NCI-H446 (cell line): ENCODE results near the gene ARMH4.
"Not testable (repeated sequence)": the region's sequence is repeated elsewhere in the genome, so short reads cannot be mapped to it uniquely, and the experiment has no call there.

Experiments
- DNase-seq, 2 experiments: peaks; one replicate each; lab custom pipeline; 2025; lab: John Stamatoyannopoulos, UW

The ARMH4 gene

DNA sequence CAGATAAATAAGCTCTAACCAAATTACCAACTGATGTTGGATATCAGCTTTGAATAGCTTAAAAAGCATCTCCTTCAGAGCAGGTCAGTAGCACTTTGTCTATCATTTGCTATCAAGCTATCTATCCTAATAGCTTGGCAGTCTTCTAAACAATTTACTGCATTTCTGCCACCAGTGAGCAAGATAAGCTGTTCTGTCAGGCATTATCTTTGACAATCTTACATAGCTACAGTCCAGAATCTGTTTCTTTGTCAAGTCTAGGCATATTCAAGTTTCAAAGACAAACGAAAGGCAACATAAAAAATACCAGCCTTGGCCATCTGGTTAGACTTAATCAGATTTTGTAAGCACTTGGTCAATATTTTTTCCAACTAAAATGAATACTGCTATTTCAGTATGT lies 5.6 kb downstream of the ARMH4 start:
- DNase-seq = no peak

DNA sequence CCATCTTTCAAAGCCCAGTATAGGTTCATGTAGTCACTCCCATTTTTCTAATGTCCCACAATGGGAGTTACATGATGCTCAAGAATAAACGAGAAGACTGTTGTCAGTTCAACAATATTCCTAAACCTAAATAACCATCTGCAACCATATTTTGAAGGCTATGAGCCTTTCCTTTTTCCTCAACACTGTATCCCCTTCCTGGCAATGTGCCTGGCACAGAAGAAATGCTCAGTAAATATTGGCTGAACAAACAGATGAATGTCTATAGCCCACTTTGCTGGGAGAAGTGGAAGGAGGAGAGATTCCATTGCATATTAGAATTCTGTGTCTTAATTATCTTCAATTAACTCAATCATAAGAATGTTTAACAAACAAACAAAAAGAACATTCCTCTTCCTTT lies 6.1 kb downstream of the ARMH4 start:
- no peak for DNase-seq

GRCh38 chr14:58143106-58143505 lies 8.9 kb downstream of the ARMH4 start:
- no peak for DNase-seq

DNA sequence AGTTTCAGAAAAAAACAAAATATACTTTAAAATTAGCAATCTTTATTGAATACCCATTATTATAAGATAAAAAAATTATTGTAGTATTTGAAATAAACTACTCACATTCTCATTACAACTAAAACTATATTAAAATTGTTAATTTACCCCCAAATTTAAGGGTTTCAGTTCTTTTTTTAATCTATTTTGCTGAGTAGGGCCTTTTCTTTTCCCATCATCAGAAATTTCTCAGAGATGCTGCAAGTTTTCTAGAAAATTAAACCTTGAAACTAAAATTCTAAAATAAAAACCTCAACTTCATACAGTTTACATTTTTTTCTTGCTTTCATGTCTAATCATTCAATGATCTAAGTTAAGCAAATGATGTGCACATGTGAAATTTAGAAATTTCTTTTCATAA lies 10.1 kb downstream of the ARMH4 start:
- no peak for DNase-seq

DNA sequence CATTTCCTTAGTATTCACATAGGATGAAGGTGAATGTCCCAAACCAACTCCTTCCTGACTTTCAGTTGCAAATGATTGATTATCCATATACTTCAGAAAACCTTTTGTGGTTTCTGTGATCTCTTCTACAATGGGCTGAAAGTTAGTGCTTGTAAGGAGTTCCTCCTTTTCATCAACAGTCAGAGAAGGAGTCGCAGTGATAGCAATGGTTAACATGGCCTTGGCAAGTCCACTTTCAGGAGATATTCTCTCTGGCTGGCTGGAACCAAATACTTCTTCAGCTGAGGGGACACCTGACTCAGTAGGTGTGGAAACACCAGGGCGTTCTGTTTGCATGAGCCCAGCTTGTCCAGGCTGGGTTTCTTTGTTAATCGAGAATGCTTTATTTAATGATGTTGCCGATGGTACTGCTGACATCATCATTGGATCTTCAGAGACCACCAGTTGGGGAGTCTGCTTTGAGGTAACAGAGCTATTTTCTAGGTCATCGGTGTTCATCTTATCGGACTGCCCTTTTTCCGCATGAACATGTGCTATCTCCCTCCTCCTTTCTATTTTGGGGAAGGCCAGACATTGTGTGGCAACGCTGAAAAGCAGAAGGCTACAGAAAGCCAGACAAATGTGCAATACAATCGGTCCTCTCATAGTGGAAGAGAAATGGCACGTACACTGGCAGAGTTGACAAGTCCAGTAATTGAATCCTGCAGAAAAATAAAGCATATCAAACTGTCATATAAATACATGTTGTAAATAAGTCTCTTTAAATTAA lies 13.1 kb downstream of the ARMH4 start:
- no peak for DNase-seq

- DNase-seq = no peak
Measured at GRCh38 chr14:58138031-58138713, 13.8 kb downstream of the ARMH4 start.

DNA sequence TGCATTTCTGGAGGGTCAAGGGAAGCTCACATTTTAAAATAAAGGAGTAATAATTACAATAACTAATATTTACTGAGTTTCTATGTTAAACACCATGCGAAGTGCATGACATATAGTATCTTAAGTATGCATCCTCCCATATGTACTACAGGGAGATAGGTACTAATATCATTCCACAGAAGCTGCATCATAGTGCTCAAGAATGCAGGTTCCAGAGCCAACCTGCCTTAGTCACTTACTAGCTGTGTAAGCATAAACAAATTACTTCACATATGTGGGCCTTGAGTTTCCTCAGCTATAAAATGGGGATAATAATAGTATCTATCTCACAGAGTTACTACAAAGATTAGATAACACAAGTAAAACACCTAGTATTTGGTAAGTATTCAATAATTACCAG lies 18.3 kb downstream of the ARMH4 start:
- no peak for DNase-seq

DNA sequence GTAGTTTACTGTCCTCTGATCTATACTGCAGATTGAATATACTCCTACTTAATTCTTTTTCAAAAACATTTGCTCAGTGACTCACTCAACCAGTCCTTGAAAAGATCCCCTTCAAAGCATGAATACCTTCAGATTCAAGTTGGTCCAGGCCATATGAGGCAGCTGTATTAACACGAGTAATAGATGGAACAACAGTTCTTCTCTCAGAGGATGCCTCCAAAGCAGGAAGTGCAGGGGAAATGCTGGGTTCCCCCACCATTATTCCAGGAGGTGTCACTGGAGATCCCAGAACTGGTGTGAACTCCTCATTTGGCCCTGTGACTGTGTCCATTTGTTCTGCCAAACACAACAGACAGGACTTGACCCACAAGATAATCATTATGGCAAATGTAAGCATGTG lies 20.6 kb downstream of the ARMH4 start:
- no peak for DNase-seq

- no peak for DNase-seq
Measured at GRCh38 chr14:58130116-58130782, 21.8 kb downstream of the ARMH4 start.

GRCh38 chr14:58129208-58129607 lies 22.8 kb downstream of the ARMH4 start:
- DNase-seq = no peak

- no peak for DNase-seq
Measured at GRCh38 chr14:58128416-58128815, 23.6 kb downstream of the ARMH4 start.

DNA sequence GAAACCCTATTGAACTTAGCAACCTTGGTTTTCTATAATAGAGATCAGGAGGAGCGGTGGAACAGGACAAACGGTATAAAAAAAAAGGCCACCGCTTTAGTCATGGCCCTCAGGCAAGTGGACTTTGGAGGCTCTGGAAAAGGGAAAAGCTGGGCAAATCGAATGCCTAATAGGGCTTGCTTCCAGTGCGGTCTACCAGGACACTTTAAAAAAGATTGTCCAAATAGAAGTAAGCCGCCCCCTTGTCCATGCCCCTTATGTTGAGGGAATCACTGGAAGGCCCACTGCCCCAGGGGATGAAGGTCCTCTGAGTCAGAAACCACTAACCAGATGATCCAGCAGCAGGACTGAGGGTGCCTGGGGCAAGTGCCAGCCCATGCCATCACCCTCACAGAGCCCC lies 29.5 kb downstream of the ARMH4 start:
- DNase-seq = not testable (repeated sequence)

DNA sequence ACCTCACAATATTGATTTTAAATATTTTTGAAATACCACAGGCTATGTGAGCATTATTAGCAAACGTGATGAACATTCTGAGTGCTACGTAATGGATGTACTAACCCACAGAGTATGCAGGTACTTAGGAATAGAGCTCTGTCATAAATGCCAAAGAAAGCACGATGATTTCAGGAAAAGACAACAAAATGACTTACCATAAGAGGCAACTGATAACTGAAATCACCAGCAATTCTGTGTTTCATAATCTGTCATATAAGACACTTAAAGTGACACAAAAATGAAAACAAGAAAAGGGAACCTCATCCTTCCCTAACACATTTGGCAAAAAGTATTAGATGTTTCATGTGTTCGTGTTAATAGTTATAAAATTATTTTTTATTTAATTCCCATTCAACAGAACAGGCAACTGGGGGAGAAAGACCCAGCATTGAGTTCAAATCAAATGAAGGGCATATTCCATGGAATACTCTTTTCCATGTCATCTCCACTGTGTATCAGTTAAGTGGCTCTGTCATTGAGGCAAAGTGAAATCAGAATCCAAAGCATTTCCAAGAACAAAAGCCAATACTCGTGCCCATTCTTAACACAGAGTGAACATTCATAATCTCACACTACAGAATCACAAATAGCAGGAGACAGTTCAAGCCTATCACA lies 30.4 kb downstream of the ARMH4 start:
- DNase-seq = no peak

DNA sequence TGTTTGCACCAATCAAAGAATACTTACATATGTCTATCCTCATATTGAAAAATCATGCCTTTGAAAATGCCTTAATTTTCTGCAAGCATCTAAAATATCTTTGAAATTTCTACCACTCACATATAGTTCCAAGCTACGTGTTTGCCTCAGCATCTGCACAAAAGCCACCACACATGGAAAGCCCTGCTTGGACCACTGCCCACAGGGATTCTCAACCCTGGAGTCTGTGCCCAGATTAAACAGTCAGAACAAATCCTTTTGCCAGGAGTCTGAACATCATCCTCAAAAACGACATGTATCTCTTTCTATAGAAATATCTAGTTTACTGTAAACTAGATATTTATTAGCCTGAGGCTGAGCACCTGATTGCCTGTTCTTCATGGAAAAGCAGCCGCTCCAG lies 32.6 kb downstream of the ARMH4 start:
- DNase-seq = peak in 1 of 2 experiments; percentile 57

- DNase-seq = peak in 1 of 2 experiments; percentile 47
Measured at GRCh38 chr14:58118097-58118815, 33.8 kb downstream of the ARMH4 start.

- DNase-seq = no peak
Measured at GRCh38 chr14:58109744-58110143, 42.3 kb downstream of the ARMH4 start.

- DNase-seq = no peak
Measured at GRCh38 chr14:58108717-58109116, 43.3 kb downstream of the ARMH4 start.

DNA sequence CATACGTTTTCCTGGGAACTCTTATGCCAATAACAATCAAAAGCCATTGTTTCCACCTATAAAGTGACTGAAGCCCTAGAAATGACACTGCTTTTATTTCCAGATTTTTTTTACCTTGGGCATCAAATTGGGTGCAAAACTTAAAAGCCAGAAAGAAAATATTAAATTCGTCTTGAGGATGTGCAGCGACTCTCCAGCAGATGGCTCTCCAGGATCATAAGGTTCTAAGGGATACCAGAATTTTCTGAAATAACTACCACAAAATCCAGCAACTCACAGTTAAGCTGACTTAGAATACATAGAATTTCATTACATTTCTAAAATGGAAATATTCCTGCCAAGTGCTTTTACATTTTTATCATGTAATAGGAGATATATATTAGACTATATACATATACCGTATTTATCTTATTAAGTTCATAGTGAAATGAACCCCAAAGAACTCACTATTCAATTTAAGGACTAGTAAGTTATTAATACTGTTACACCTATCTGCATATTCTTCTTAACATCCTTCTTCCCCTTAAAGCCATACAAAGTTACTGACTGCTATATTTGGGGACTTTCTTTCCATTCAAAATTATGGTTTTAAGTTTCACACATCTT lies 44.0 kb downstream of the ARMH4 start:
- DNase-seq = peak; percentile 36 to 68

DNA sequence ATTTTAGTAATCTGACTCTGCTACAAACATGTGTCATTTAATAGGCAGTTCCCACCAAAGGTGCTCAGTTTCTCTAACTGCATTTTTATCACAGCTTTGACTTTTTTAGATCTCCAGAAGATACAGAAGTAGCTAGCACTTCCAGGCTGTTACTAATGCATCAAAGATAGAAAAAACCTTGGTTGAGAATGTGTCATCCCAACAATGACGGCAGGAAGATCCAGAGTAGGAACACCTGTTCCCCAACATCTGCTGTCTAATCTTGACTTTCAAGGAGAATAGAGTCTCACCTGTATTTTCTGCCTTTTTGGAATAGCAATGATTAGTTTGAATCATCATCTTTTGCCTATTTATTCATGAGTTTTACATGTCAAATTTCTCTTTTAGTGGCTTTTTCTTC lies 45.0 kb downstream of the ARMH4 start:
- no peak for DNase-seq

DNA sequence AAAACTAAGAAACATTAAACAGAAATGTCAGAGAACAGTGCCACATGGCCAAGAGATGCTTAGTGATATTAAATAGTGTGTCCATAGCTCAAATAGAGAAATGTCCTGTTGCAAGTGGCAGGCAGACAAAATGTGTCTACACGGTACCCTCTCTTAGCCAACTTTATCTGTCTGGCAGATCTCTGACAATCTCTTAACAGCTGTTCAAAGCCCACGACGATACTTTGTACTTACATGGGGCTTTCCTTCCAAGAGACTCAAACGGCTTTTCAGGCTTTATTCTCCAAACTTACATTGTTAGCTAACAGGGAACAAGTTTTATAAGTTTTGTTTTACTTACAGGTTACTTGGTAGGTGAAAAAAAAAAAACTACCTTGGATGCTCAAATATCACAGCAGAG lies 45.6 kb downstream of the ARMH4 start:
- DNase-seq = no peak

DNA sequence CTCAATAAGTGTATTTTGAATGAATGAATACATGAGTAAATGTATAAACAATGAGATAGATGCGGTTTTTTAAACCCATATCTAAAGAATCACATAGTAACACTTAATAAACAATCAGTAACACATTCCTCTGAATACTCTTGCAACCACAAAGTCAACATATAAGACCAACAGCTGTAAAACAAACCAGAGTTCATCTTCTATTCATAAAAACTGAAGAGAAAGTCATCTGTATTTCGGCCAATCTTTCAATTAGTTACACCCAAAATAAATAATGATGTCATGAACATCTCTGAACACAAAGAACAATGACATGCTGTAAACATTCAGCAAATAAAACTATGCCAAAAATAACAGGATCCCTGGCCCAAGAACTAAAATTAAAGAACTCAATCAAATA lies 47.2 kb downstream of the ARMH4 start:
- DNase-seq = no peak
